Stromal cell of bone marrow (primary cell): ENCODE results near the gene CADM2.

Experiments used
- DNase-seq: peaks from one replicate; pipeline ENCODE4 v3.0.0-alpha.2; 2012; ENCODE audit warnings: low read depth

CADM2 gene

GRCh38 chr3:85572426-85572825 lies 613.6 kb downstream of the CADM2 start:
- DNase-seq, result no peak

- no peak for DNase-seq
Measured at GRCh38 chr3:85572978-85573377, 614.2 kb downstream of the CADM2 start.

- DNase-seq, result no peak
Measured at GRCh38 chr3:85574006-85574705, 615.4 kb downstream of the CADM2 start.

GRCh38 chr3:85576091-85576690 lies 617.4 kb downstream of the CADM2 start:
- peak; percentile 35 for DNase-seq

- DNase-seq, result no peak
Measured at GRCh38 chr3:85576697-85577200, 618.0 kb downstream of the CADM2 start.

- no peak for DNase-seq
Measured at GRCh38 chr3:85584779-85585356, 626.1 kb downstream of the CADM2 start.

- DNase-seq, result no peak
Measured at GRCh38 chr3:85586018-85586417, 627.2 kb downstream of the CADM2 start.

GRCh38 chr3:85589145-85589544 lies 630.4 kb downstream of the CADM2 start:
- peak; percentile 66 for DNase-seq

GRCh38 chr3:85591451-85591850 lies 632.7 kb downstream of the CADM2 start:
- no peak for DNase-seq

- no peak for DNase-seq
Measured at GRCh38 chr3:85592256-85592655, 633.5 kb downstream of the CADM2 start.

GRCh38 chr3:85594676-85595075 lies 635.9 kb downstream of the CADM2 start:
- DNase-seq, result no peak

GRCh38 chr3:85603378-85603777 lies 644.6 kb downstream of the CADM2 start:
- DNase-seq, result no peak

- no peak for DNase-seq
Measured at GRCh38 chr3:85604641-85605040, 645.9 kb downstream of the CADM2 start.

- no peak for DNase-seq
Measured at GRCh38 chr3:85605066-85605465, 646.3 kb downstream of the CADM2 start.

- no peak for DNase-seq
Measured at GRCh38 chr3:85626662-85627061, 667.9 kb downstream of the CADM2 start.

GRCh38 chr3:85627932-85628331 lies 669.1 kb downstream of the CADM2 start:
- DNase-seq, result no peak

GRCh38 chr3:85631070-85631469 lies 672.3 kb downstream of the CADM2 start:
- no peak for DNase-seq

GRCh38 chr3:85632921-85633320 lies 674.1 kb downstream of the CADM2 start:
- no peak for DNase-seq

GRCh38 chr3:85652360-85652759 lies 693.6 kb downstream of the CADM2 start:
- no peak for DNase-seq

GRCh38 chr3:85660451-85660850 lies 701.7 kb downstream of the CADM2 start:
- no peak for DNase-seq

- no peak for DNase-seq
Measured at GRCh38 chr3:85662462-85662861, 703.7 kb downstream of the CADM2 start.

GRCh38 chr3:85667744-85668143 lies 709.0 kb downstream of the CADM2 start:
- no peak for DNase-seq

- DNase-seq, result no peak
Measured at GRCh38 chr3:85670634-85671205, 711.9 kb downstream of the CADM2 start.
